ENCODE measurements around the gene PPIE. TPM values are rescaled to one million over a fixed set of nuclear protein-coding genes. Genes with fewer than 3 reads are reported as not detected.

Gene PPIE
- total and polyA plus RNA-seq, 2 of the 8 experiments (the other 6 are each of a cell fraction or from before 2014, with no cell fraction given) = 38.9 to 56.1 TPM

DNA sequence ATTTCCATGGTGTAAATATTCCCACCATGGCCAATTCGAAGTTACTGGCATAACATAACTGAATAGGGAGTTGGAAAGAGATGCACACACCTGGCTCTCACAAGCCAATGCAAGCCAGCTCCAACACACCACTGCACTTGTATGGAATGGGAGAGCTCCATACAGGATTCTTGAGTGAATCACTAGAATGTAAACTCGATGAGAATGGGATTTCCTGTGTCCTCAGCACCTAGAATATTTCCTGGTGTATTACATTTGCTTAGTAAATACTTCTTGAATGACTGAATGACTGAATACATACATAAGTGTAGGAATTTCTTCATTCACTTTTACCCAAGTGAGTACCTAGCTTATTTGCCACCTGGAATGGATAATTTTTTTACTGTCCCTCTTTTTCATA is 16.2 kb upstream of the PPIE start:
- H3K4me2 ChIP-seq (ENCODE audit: insufficient read depth in 1 of 2, low read depth in 2 of 2, low read length in 2 of 2) = no peak overlapping the region
- H4K5ac ChIP-seq (ENCODE audit: insufficient read length, low read depth, low read length) = no peak overlapping the region
- H2AFZ ChIP-seq (ENCODE audit: low read length) = no peak overlapping the region
- no peaks in the 10 kb centered on the region for H3K9me3 ChIP-seq (ENCODE audit: insufficient read depth in 2 of 2, low read depth in 1 of 2, low read length in 1 of 2)
- no peak overlapping the region for H3K23ac ChIP-seq (ENCODE audit: insufficient read length)
- no peak overlapping the region for H3K9ac ChIP-seq (replicated peaks in 1 of 4; ENCODE audit: extremely low read depth in 1 of 4, low read depth in 3 of 4, low read length in 3 of 4)
- H3K4me1 ChIP-seq (replicated peaks in 1 of 4; ENCODE audit: control insufficient read depth in 3 of 4, insufficient read depth in 4 of 4, low read length in 3 of 4) = no peaks in the 10 kb centered on the region
- FAIRE-seq (no peak), DNase-seq (ENCODE audit: low read depth in 1 of 2, low spot score in 2 of 2) (no peak)
- no peak overlapping the region for H3K56ac ChIP-seq (replicated peaks; ENCODE audit: insufficient read length, low read depth, low read length)
- H2BK20ac ChIP-seq (ENCODE audit: low read length) = no peak overlapping the region
- no peak overlapping the region for H3K4ac ChIP-seq (replicated peaks; ENCODE audit: insufficient read length, low read depth, low read length)
- no peak overlapping the region for H3K27ac ChIP-seq (ENCODE audit: low read depth, low read length)
- H2BK5ac ChIP-seq (ENCODE audit: low read depth, low read length) = no peak overlapping the region
- H3K14ac ChIP-seq (ENCODE audit: insufficient read length) = no peak overlapping the region
- ChIA-PET CTCF (ENCODE audit: partially characterized antibody) (interaction anchor here (0.6 to 7.8 kb wide), 10 partner anchors 8 to 113 kb away, joined by 3 to 72 read pairs (median 4); partner anchors contain the start of gene NT5C1A), POLR2A (ENCODE audit: partially characterized antibody) (no interaction called here)
- peaks cover 13 to 57% (median 37%) of the 10 kb centered on the region in 4 experiments for H3K27me3 ChIP-seq (replicated peaks in 1 of 4; ENCODE audit: control insufficient read depth in 3 of 4, extremely low read depth in 1 of 4, insufficient read depth in 3 of 4, low read length in 3 of 4)
- peaks cover 2 to 10% of the 10 kb centered on the region in 2 experiments for H4K20me1 ChIP-seq (replicated peaks in 1 of 2; ENCODE audit: control insufficient read depth in 1 of 2, insufficient read depth in 2 of 2, low read length in 2 of 2)
- H3K79me2 ChIP-seq (ENCODE audit: control insufficient read depth in 1 of 2, insufficient read depth in 2 of 2, low read length in 2 of 2) = no peaks in the 10 kb centered on the region
- no peaks in the 10 kb centered on the region for H3K79me1 ChIP-seq (ENCODE audit: low read depth, low read length)
- H4K91ac ChIP-seq (replicated peaks; ENCODE audit: insufficient read length, low read length) = no peak overlapping the region
- H2BK12ac ChIP-seq (ENCODE audit: low read depth, low read length) = no peak overlapping the region
- no peak overlapping the region for H3K4me3 ChIP-seq (ENCODE audit: extremely low read depth in 1 of 4, insufficient read depth in 2 of 4, low read depth in 3 of 4, low read length in 4 of 4)
- 43% methylated on average over 2 of the region's 2 CpGs; no CpG with 5 or more reads in 1 of the 2 experiments for WGBS, 2 experiments (ENCODE audit: extremely low coverage in 1 of 2, insufficient coverage in 1 of 2, insufficient read length in 1 of 2, insufficient replicate concordance in 2 of 2, low coverage in 1 of 2, low lambda C conversion rate in 2 of 2, missing lambda C conversion rate in 1 of 2)
- H3K36me3 ChIP-seq (ENCODE audit: control insufficient read depth in 2 of 4, insufficient read depth in 4 of 4, low read length in 3 of 4) = no peaks in the 10 kb centered on the region
- no peak overlapping the region for H2BK120ac ChIP-seq (replicated peaks; ENCODE audit: low read depth, low read length)
- H3K18ac ChIP-seq (ENCODE audit: extremely low read depth, low read length) = no peak overlapping the region
- H4K8ac ChIP-seq (ENCODE audit: extremely low read depth, insufficient read depth, low read length) = no peak overlapping the region
- H2AK5ac ChIP-seq (ENCODE audit: low read depth, low read length) = no peak overlapping the region
- H2BK15ac ChIP-seq (ENCODE audit: low read length) = no peak overlapping the region
- H3K23me2 ChIP-seq (ENCODE audit: low read depth, low read length) = no peaks in the 10 kb centered on the region
- TF ChIP-seq, protein P1, sequence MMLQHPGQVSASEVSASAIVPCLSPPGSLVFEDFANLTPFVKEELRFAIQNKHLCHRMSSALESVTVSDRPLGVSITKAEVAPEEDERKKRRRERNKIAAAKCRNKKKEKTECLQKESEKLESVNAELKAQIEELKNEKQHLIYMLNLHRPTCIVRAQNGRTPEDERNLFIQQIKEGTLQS (IDR thresholded peaks at IDR 0.05; ENCODE audit: insufficient read depth, low read depth, low read length) = no peak
- TF ChIP-seq CBX8 (IDR thresholded peaks at IDR 0.05; ENCODE audit: borderline replicate concordance, low read depth, low read length) (no peak), FOSL1 (IDR thresholded peaks at IDR 0.05; ENCODE audit: insufficient read depth, low read depth, low read length) (no peak), RBBP5 (IDR thresholded peaks at IDR 0.05; ENCODE audit: borderline replicate concordance, low read depth, low read length) (no peak), RAD21 (IDR thresholded peaks at IDR 0.05 in 1 of 2, conservative IDR thresholded peaks at IDR 0.05 in 1 of 2; ENCODE audit: low read depth in 2 of 2, low read length in 2 of 2) (no peak), POU5F1 (IDR thresholded peaks at IDR 0.05; ENCODE audit: low read depth, low read length) (no peak), EP300 (IDR thresholded peaks at IDR 0.05; ENCODE audit: borderline replicate concordance in 1 of 2, low read depth in 2 of 2, low read length in 2 of 2) (no peak), BRCA1 (IDR thresholded peaks at IDR 0.05; ENCODE audit: low read depth, low read length) (no peak), BCL11A (IDR thresholded peaks at IDR 0.05; ENCODE audit: low read depth in 2 of 2, low read length in 2 of 2) (no peak), SAP30 (IDR thresholded peaks at IDR 0.05; ENCODE audit: insufficient read depth, insufficient replicate concordance, low read length) (no peak), CTBP2 (IDR thresholded peaks at IDR 0.05; ENCODE audit: borderline replicate concordance, insufficient read depth, insufficient read length, low read length) (no peak), TCF12 (IDR thresholded peaks at IDR 0.05; ENCODE audit: low read depth, low read length) (no peak), CHD2 (IDR thresholded peaks at IDR 0.05; ENCODE audit: low read length) (no peak)
